ENCODE data around the gene SURF2. TPM values are rescaled to one million over a fixed set of nuclear protein-coding genes. Genes with fewer than 3 reads are reported as not detected.
A peak's percentile ranks its signal among the peaks of the same experiment; 100 is the strongest.

Gene SURF2
- total and polyA plus RNA-seq, 9 of the 15 experiments (the other 6 are each of a cell fraction or from before 2014, with no cell fraction given) = 5.5 to 82.5 (median 21.3) TPM

DNA sequence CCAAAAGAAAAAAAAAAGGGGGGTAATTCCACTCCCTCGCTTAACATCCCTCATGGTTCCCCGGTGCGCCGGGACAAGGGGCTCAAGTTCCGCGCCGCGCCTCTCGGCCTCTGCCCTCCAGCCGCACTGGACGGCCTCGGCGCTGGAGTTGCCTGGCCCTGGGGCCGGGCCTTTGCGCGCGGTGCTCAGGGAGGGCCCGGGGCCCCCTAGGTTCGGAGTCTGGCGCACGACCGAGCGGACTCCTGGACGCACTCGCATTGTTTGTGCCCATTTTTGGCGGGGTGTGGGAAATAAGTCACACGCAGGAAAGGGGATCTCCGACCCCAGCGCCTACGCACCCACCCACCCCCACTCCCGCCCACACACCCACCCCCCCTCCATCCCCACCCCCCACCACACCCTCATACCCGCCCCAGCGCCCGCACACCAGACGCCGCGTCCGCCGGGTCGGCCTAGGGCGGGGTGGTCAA is 8.8 kb upstream of the SURF2 start (continued):
- TF ChIP-seq, protein P1, sequence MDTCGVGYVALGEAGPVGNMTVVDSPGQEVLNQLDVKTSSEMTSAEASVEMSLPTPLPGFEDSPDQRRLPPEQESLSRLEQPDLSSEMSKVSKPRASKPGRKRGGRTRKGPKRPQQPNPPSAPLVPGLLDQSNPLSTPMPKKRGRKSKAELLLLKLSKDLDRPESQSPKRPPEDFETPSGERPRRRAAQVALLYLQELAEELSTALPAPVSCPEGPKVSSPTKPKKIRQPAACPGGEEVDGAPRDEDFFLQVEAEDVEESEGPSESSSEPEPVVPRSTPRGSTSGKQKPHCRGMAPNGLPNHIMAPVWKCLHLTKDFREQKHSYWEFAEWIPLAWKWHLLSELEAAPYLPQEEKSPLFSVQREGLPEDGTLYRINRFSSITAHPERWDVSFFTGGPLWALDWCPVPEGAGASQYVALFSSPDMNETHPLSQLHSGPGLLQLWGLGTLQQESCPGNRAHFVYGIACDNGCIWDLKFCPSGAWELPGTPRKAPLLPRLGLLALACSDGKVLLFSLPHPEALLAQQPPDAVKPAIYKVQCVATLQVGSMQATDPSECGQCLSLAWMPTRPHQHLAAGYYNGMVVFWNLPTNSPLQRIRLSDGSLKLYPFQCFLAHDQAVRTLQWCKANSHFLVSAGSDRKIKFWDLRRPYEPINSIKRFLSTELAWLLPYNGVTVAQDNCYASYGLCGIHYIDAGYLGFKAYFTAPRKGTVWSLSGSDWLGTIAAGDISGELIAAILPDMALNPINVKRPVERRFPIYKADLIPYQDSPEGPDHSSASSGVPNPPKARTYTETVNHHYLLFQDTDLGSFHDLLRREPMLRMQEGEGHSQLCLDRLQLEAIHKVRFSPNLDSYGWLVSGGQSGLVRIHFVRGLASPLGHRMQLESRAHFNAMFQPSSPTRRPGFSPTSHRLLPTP (IDR thresholded peaks at IDR 0.05; ENCODE audit: borderline replicate concordance, extremely low read depth, insufficient read length) = no peak
- TF ChIP-seq CCNT2 (IDR thresholded peaks at IDR 0.05; ENCODE audit: borderline replicate concordance, extremely low read depth, insufficient read length, low read depth, low read length) = peak; percentile 5
- TF ChIP-seq SRSF9 (IDR thresholded peaks at IDR 0.05; ENCODE audit: borderline replicate concordance, low read depth, low read length) = no peak
- no peak for TF ChIP-seq EZH2 (IDR thresholded peaks at IDR 0.05; ENCODE audit: borderline replicate concordance, low read depth, low read length)
- TF ChIP-seq, protein P2, sequence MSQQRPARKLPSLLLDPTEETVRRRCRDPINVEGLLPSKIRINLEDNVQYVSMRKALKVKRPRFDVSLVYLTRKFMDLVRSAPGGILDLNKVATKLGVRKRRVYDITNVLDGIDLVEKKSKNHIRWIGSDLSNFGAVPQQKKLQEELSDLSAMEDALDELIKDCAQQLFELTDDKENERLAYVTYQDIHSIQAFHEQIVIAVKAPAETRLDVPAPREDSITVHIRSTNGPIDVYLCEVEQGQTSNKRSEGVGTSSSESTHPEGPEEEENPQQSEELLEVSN (IDR thresholded peaks at IDR 0.05; ENCODE audit: borderline replicate concordance in 1 of 2, extremely low read depth in 1 of 2, insufficient read depth in 1 of 2, insufficient read length in 1 of 2, low read depth in 1 of 2, low read length in 1 of 2, poor library complexity in 1 of 2, severe bottlenecking in 1 of 2) = peak in 1 of 2 experiments; percentile 20
- no peak for TF ChIP-seq MEF2D (tag; conservative IDR thresholded peaks at IDR 0.05; ENCODE audit: low read depth)
- no peak for TF ChIP-seq BCL6 (CRISPR knock-in tag; IDR thresholded peaks at IDR 0.05)
- TF ChIP-seq ESRRB (CRISPR knock-in tag; IDR thresholded peaks at IDR 0.05; ENCODE audit: borderline replicate concordance) = no peak
- TF ChIP-seq, protein P3, sequence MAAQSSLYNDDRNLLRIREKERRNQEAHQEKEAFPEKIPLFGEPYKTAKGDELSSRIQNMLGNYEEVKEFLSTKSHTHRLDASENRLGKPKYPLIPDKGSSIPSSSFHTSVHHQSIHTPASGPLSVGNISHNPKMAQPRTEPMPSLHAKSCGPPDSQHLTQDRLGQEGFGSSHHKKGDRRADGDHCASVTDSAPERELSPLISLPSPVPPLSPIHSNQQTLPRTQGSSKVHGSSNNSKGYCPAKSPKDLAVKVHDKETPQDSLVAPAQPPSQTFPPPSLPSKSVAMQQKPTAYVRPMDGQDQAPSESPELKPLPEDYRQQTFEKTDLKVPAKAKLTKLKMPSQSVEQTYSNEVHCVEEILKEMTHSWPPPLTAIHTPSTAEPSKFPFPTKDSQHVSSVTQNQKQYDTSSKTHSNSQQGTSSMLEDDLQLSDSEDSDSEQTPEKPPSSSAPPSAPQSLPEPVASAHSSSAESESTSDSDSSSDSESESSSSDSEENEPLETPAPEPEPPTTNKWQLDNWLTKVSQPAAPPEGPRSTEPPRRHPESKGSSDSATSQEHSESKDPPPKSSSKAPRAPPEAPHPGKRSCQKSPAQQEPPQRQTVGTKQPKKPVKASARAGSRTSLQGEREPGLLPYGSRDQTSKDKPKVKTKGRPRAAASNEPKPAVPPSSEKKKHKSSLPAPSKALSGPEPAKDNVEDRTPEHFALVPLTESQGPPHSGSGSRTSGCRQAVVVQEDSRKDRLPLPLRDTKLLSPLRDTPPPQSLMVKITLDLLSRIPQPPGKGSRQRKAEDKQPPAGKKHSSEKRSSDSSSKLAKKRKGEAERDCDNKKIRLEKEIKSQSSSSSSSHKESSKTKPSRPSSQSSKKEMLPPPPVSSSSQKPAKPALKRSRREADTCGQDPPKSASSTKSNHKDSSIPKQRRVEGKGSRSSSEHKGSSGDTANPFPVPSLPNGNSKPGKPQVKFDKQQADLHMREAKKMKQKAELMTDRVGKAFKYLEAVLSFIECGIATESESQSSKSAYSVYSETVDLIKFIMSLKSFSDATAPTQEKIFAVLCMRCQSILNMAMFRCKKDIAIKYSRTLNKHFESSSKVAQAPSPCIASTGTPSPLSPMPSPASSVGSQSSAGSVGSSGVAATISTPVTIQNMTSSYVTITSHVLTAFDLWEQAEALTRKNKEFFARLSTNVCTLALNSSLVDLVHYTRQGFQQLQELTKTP (IDR thresholded peaks at IDR 0.05; ENCODE audit: low read depth in 1 of 2, partially characterized antibody in 2 of 2) = no peak
- TF ChIP-seq RAD21 (CRISPR knock-in tag; conservative IDR thresholded peaks at IDR 0.05 in 1 of 2, IDR thresholded peaks at IDR 0.05 in 1 of 2) = 0 out of 4 replicates have a peak, but pooled peaks of 1 of the 2 experiments have one; percentile 3
- no peak for TF ChIP-seq NCOA4 (IDR thresholded peaks at IDR 0.05; ENCODE audit: partially characterized antibody)
- TF ChIP-seq, protein P4, sequence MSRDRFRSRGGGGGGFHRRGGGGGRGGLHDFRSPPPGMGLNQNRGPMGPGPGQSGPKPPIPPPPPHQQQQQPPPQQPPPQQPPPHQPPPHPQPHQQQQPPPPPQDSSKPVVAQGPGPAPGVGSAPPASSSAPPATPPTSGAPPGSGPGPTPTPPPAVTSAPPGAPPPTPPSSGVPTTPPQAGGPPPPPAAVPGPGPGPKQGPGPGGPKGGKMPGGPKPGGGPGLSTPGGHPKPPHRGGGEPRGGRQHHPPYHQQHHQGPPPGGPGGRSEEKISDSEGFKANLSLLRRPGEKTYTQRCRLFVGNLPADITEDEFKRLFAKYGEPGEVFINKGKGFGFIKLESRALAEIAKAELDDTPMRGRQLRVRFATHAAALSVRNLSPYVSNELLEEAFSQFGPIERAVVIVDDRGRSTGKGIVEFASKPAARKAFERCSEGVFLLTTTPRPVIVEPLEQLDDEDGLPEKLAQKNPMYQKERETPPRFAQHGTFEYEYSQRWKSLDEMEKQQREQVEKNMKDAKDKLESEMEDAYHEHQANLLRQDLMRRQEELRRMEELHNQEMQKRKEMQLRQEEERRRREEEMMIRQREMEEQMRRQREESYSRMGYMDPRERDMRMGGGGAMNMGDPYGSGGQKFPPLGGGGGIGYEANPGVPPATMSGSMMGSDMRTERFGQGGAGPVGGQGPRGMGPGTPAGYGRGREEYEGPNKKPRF (IDR thresholded peaks at IDR 0.05; ENCODE audit: low read depth, low read length) = no peak
- no peak for TF ChIP-seq TAF1 (IDR thresholded peaks at IDR 0.05; ENCODE audit: control insufficient read depth, extremely low read depth, insufficient read depth, low read length, severe bottlenecking)
- no peak for TF ChIP-seq NFYB (IDR thresholded peaks at IDR 0.05; ENCODE audit: extremely low read depth, insufficient read length)
- no peak for TF ChIP-seq SMARCA4 (IDR thresholded peaks at IDR 0.05)
